K562 (cell line): Measurements from ENCODE around the gene TGFBR1. TPM values are rescaled to one million over a fixed set of nuclear protein-coding genes. Genes with fewer than 3 reads are reported as not detected.

Source experiments
- ATAC-seq: fragments of 200-7000 bp; cut with Tn5 transposase; 3 replicates; pipeline ENCODE4 v1.9.1; 2020; ENCODE audit warnings: moderate library complexity
- Bru-seq: library from RNA; stranded (reverse); fragments of 400-500 nt; gene quantifications from one replicate; lab custom pipeline; 2021; lab: Mats Ljungman, UMichigan
- BruChase-seq, 2 experiments: library from RNA; stranded (reverse); fragments of 400-500 nt; gene quantifications; one replicate each; lab custom pipeline; 2021; lab: Mats Ljungman, UMichigan
- BruUV-seq: library from RNA; stranded (reverse); fragments of 400-500 nt; replicated peaks from 2 replicates; lab custom pipeline; 2021; lab: Mats Ljungman, UMichigan
- CTCF ChIA-PET: fragments of 300-600 bp; formaldehyde crosslinking; extraction: SDS; loops from one replicate; lab custom pipeline; 2021; ENCODE audit warnings: low intra/inter-chr PET ratio; lab: Yijun Ruan, JAX
- POLR2A ChIA-PET: fragments of 300-600, 350-650 bp; sonication (Branson Sonifier 250); formaldehyde crosslinking; extraction: SDS; loops from one replicate; lab custom pipeline; 2021; ENCODE audit warnings: antibody characterized with exemption, inconsistent platforms; lab: Yijun Ruan, JAX
- DNase-seq, 4 experiments: peaks; one replicate each; pipeline versions ENCODE4 v3.0.0 to v3.0.0-alpha.2; 2011 to 2018; ENCODE audit warnings: low spot score in 3 of 4, mixed read lengths in 3 of 4; ENCODE audit errors: extremely low read depth in 1 of 4
- FAIRE-seq: peaks from 2 replicates; lab custom pipeline; 2011; peaks lifted over from hg19 to GRCh38; lab: Jason Lieb, UNC
- H2AFZ ChIP-seq: 2 replicates; pipeline ENCODE4 v1.6.0; 2011; ENCODE audit warnings: low read depth, low read length, control low read depth, inconsistent platforms
- H3K27ac ChIP-seq: fragments of 200-600 bp; 3 replicates; pipeline ENCODE4 v1.8.0; 2011; ENCODE audit warnings: low read depth, mild to moderate bottlenecking, control low read depth, inconsistent platforms, low read length, moderate library complexity, mixed read lengths; ENCODE audit errors: extremely low read depth
- H3K27me3 ChIP-seq, 2 experiments: fragments of 300-600 bp in 1 of 2; 2 replicates in 1 of 2; 3 replicates in 1 of 2; pipeline versions ENCODE4 v1.6.0 to v1.8.0; 2011; ENCODE audit warnings: inconsistent platforms in 2 of 2, low read length in 2 of 2, mild to moderate bottlenecking in 1 of 2, mixed read lengths in 1 of 2, moderate library complexity in 1 of 2; ENCODE audit not compliant: control insufficient read depth in 2 of 2, insufficient read depth in 2 of 2
- H3K36me3 ChIP-seq: fragments of 300-600 bp; 3 replicates; pipeline ENCODE4 v1.8.0; 2011; ENCODE audit warnings: mild to moderate bottlenecking, low read length, inconsistent platforms; ENCODE audit not compliant: control insufficient read depth, insufficient read depth
- H3K4me1 ChIP-seq, 2 experiments: fragments of 200-600 bp in 1 of 2; replicated peaks in 1 of 2; 2 replicates in 1 of 2; 3 replicates in 1 of 2; pipeline versions ENCODE4 v1.5.1 to v1.8.0; 2011; ENCODE audit warnings: inconsistent platforms in 2 of 2, low read length in 2 of 2, mild to moderate bottlenecking in 1 of 2, mixed read lengths in 1 of 2, moderate library complexity in 1 of 2; ENCODE audit not compliant: control insufficient read depth in 2 of 2, insufficient read depth in 2 of 2
- H3K4me2 ChIP-seq: 2 replicates; pipeline ENCODE4 v1.6.1; 2011; ENCODE audit warnings: low read length, control low read depth, inconsistent platforms, mixed read lengths; ENCODE audit not compliant: insufficient read depth
- H3K4me3 ChIP-seq: fragments of 200-600 bp; sonication (generic), shearing (Covaris generic); 2 replicates; pipeline ENCODE4 v1.5.1; 2016; ENCODE audit warnings: control low read depth, inconsistent platforms
- H3K79me2 ChIP-seq: fragments of 200-600 bp; 3 replicates; pipeline ENCODE4 v1.8.0; 2011; ENCODE audit warnings: low read length, inconsistent platforms; ENCODE audit not compliant: control insufficient read depth, insufficient read depth
- H3K9ac ChIP-seq, 2 experiments: 2 replicates each; pipeline versions ENCODE4 v1.6.0 to v1.6.1; 2011; ENCODE audit warnings: low read depth in 2 of 2, low read length in 2 of 2, control low read depth in 1 of 2, inconsistent platforms in 1 of 2, mild to moderate bottlenecking in 1 of 2, mixed read lengths in 1 of 2; ENCODE audit not compliant: insufficient read depth in 1 of 2
- H3K9me1 ChIP-seq: one replicate; pipeline ENCODE4 v1.6.0; 2011; ENCODE audit warnings: inconsistent platforms, mild to moderate bottlenecking, low read length, moderate library complexity; ENCODE audit not compliant: control insufficient read depth, insufficient read depth
- H3K9me3 ChIP-seq: replicated peaks from 2 replicates; pipeline ENCODE4 v1.5.1; 2011; ENCODE audit warnings: low read depth, low read length, inconsistent platforms; ENCODE audit not compliant: control insufficient read depth, insufficient read depth
- H4K20me1 ChIP-seq: replicated peaks from 2 replicates; pipeline ENCODE4 v1.6.1; 2011; ENCODE audit warnings: low read length, inconsistent platforms, mixed read lengths; ENCODE audit not compliant: control insufficient read depth, insufficient read depth
- GATA2 ChIP-seq: sonication (generic); formaldehyde crosslinking; IDR thresholded peaks from 2 replicates; pipeline ENCODE4 v1.4.0; 2020; ENCODE audit warnings: mild to moderate bottlenecking, missing genetic modification reagents
- GATAD2A ChIP-seq: fragments of 450-650 bp; IDR thresholded peaks from 2 replicates; pipeline ENCODE4 v1.6.1; 2017
- GATAD2B ChIP-seq: fragments of 450-650 bp; IDR thresholded peaks from 2 replicates; pipeline ENCODE4 v1.6.1; 2017; ENCODE audit warnings: mild to moderate bottlenecking, borderline replicate concordance
- HDAC1 ChIP-seq, 2 experiments: fragments of 450-650 bp; IDR thresholded peaks; 2 replicates each; pipeline ENCODE4 v1.6.1; 2016 to 2017; ENCODE audit warnings: inconsistent platforms in 1 of 2, mild to moderate bottlenecking in 1 of 2, moderate library complexity in 1 of 2
- NFXL1 ChIP-seq: fragments of 450-650 bp; formaldehyde crosslinking; IDR thresholded peaks from 2 replicates; pipeline ENCODE4 v1.4.0; 2021; ENCODE audit warnings: mild to moderate bottlenecking
- NR2C2 ChIP-seq, 2 experiments: fragments of 200-800 bp in 1 of 2; sonication (Bioruptor generic) in 1 of 2; sonication (generic) in 1 of 2; formaldehyde crosslinking in 1 of 2; IDR thresholded peaks; 2 replicates each; pipeline versions ENCODE4 v1.6.1 to v1.8.0; 2016 to 2022; ENCODE audit warnings: mild to moderate bottlenecking in 1 of 2, missing compliant biosample characterization in 1 of 2, missing genetic modification characterization in 1 of 2, missing genetic modification reagents in 1 of 2
- SP2 ChIP-seq: IDR thresholded peaks from 2 replicates; pipeline ENCODE4 v1.6.1; 2011; ENCODE audit warnings: mild to moderate bottlenecking, low read depth, low read length, moderate library complexity; ENCODE audit not compliant: poor library complexity, severe bottlenecking; ENCODE audit errors: extremely low read depth
- SRF ChIP-seq, 2 experiments: fragments of 250-450, 450-650 bp in 1 of 2; sonication (Bioruptor Pico) in 1 of 2; sonication (generic) in 1 of 2; formaldehyde crosslinking; IDR thresholded peaks; 2 replicates each; pipeline versions ENCODE4 v1.5.0 to v1.5.1; 2020 to 2022; ENCODE audit warnings: mild to moderate bottlenecking in 1 of 2, missing genetic modification reagents in 1 of 2
- YBX1 ChIP-seq: fragments of 450-650 bp; IDR thresholded peaks from 2 replicates; pipeline ENCODE4 v1.7.1; 2016; ENCODE audit warnings: mild to moderate bottlenecking
- ZFX ChIP-seq: sonication (generic); formaldehyde crosslinking; IDR thresholded peaks from 2 replicates; pipeline ENCODE4 v1.8.0; 2022; ENCODE audit warnings: mild to moderate bottlenecking, missing genetic modification reagents, moderate library complexity
- ZNF217 ChIP-seq: sonication (generic); formaldehyde crosslinking; IDR thresholded peaks from 2 replicates; pipeline ENCODE4 v1.8.0; 2022; ENCODE audit warnings: mild to moderate bottlenecking, missing genetic modification reagents
- ZNF592 ChIP-seq: fragments of 450-650 bp; IDR thresholded peaks from 2 replicates; pipeline ENCODE4 v1.6.1; 2017; ENCODE audit warnings: antibody characterized with exemption, mild to moderate bottlenecking
- WGBS: fragments of 100-300 bp; shearing (Covaris generic); methylation state at CpG from one replicate; pipeline ENCODE4 v1.1.6; 2016; ENCODE audit warnings: low coverage, mixed read lengths; ENCODE audit not compliant: insufficient coverage; ENCODE audit errors: missing lambda C conversion rate; 5-methylcytosine and 5-hydroxymethylcytosine counted together
- in situ Hi-C: fragments of 300-500 bp; cut with MboI; formaldehyde crosslinking; loops from 4 replicates; pipeline ENCODE4 v1.15.0; 2018; ENCODE audit warnings: inconsistent platforms, mixed read lengths
- intact Hi-C: fragments of 100-400 bp; cut with micrococcal nuclease; formaldehyde crosslinking; loops from 2 replicates; pipeline ENCODE4 v1.14.2; 2022
- long read RNA-seq, 3 experiments: library from polyadenylated mRNA in 2 of 3; library from RNA in 1 of 3; unstranded in 2 of 3; stranded (forward) in 1 of 3; transcript quantifications; one replicate each; pipeline ENCODE4 v2.0.0, GENCODE V29; 2019 to 2022
- polyA minus RNA-seq, 3 experiments: library from RNA; depleted of rRNA, polyadenylated mRNA; stranded (reverse); fragments of >200 nt; gene quantifications; 2 replicates each; pipeline ENCODE4 v1.2.3, GENCODE V29; 2011
- polyA plus RNA-seq, 8 experiments: library from polyadenylated mRNA; depleted of rRNA in 4 of 8; stranded (reverse) in 5 of 8; unstranded in 3 of 8; fragments of >200 nt; fragmentation: Nextera tagmentation in 2 of 8; fragmentation: Illumina TruSeq in 1 of 8; extraction: Ambion mirVana in 2 of 8; extraction: Trizol in 1 of 8; gene quantifications; 2 replicates each; pipeline versions ENCODE4 v1.2.1 to v1.2.3, GENCODE V29; 2011 to 2014; ENCODE audit warnings: inconsistent platforms in 1 of 8, missing spikeins in 1 of 8
- total RNA-seq, 7 experiments: library from RNA; depleted of rRNA in 6 of 7; stranded (reverse); fragments of >200 nt in 6 of 7; fragmentation: Illumina TruSeq in 2 of 7; extraction: Trizol in 2 of 7; gene quantifications; 2 replicates each; pipeline versions ENCODE4 v1.2.1 to v1.2.3, GENCODE V29; 2011 to 2021; ENCODE audit warnings: low replicate concordance in 1 of 7

TGFBR1 gene
- 128 and 138 TPM in 2 replicates for total RNA-seq (2011; cell fraction: chromatin; rRNA removed; ENCODE audit: low replicate concordance)
- 54.0 and 59.5 TPM in 2 replicates for total RNA-seq (2011; cell fraction: nucleolus; rRNA removed)
- total RNA-seq (2011; cell fraction: nucleoplasm; rRNA removed), result 105 and 166 TPM in 2 replicates
- total RNA-seq (2014; rRNA removed), result 22.0 and 23.8 TPM in 2 replicates
- total RNA-seq (2014; rRNA removed; fragmentation: Illumina TruSeq; extraction: Trizol), result 43.7 and 52.6 TPM in 2 replicates
- total RNA-seq (2015; rRNA removed; fragmentation: Illumina TruSeq; extraction: Trizol), result 39.6 and 42.7 TPM in 2 replicates
- total RNA-seq (2021), result 47.1 and 51.9 TPM in 2 replicates
- polyA plus RNA-seq (2011; rRNA removed), result 60.6 and 62.4 TPM in 2 replicates
- polyA plus RNA-seq (2011; cell fraction: cytosol; rRNA removed), result 26.0 and 33.7 TPM in 2 replicates
- 34.5 and 36.0 TPM in 2 replicates for polyA plus RNA-seq (2011; cell fraction: nucleus; rRNA removed)
- polyA plus RNA-seq (2012), result 21.8 and 26.0 TPM in 2 replicates
- 21.0 and 22.9 TPM in 2 replicates for polyA plus RNA-seq (2014; fragmentation: Illumina TruSeq; extraction: Trizol)
- polyA plus RNA-seq (2014; fragmentation: Nextera tagmentation; extraction: Ambion mirVana), result 10 to 100 TPM; 15.9 to 57.6 TPM
- polyA plus RNA-seq (2014; rRNA removed), result 14.0 and 15.5 TPM in 2 replicates
- 200 and 204 TPM in 2 replicates for polyA minus RNA-seq (2011; rRNA and poly(A)+ RNA removed)
- 71.2 and 76.9 TPM in 2 replicates for polyA minus RNA-seq (2011; cell fraction: cytosol; rRNA and poly(A)+ RNA removed)
- 21.1 and 40.8 TPM in 2 replicates for polyA minus RNA-seq (2011; cell fraction: nucleus; rRNA and poly(A)+ RNA removed)
- Bru-seq, nascent RNA, result percentile 94 among the genes with signal in this experiment
- BruChase-seq, experiment 1, labeled RNA remaining after a 2-hour chase, result percentile 92 among the genes with signal in this experiment
- BruChase-seq, experiment 2, labeled RNA remaining after a 6-hour chase, result percentile 92 among the genes with signal in this experiment
- long read RNA-seq, experiment 1, full-length matches to known transcripts, result 251 of 339 reads
- long read RNA-seq, experiment 1, partial matches to known transcripts, result 57 of 339 reads
- long read RNA-seq, experiment 1, other reads (novel, unspliced or antisense), result 31 of 339 reads
- long read RNA-seq, experiment 2, full-length matches to known transcripts, result 5 of 20 reads
- long read RNA-seq, experiment 2, partial matches to known transcripts, result 1 of 20 reads
- long read RNA-seq, experiment 2, other reads (novel, unspliced or antisense), result 14 of 20 reads
- long read RNA-seq, experiment 3, full-length matches to known transcripts, result 1 of 6 reads
- long read RNA-seq, experiment 3, partial matches to known transcripts, result 0 of 6 reads
- long read RNA-seq, experiment 3, other reads (novel, unspliced or antisense), result 5 of 6 reads

- H3K36me3 ChIP-seq, result peaks cover 2% of the 10 kb centered on the region; the same call in 1 of the 3 replicates
- H3K79me2 ChIP-seq, result peaks cover 43% of the 10 kb centered on the region
- no peaks in the 10 kb centered on the region for H3K9me3 ChIP-seq
- H3K4me2 ChIP-seq, result peak within 1 kb of the TSS; percentile 90
- POLR2A ChIA-PET, result interaction anchor here (0.6 to 4.5 kb wide), 13 partner anchors 9 to 863 kb away, joined by 3 to 40 read pairs (median 5); no protein-coding TSS in a partner anchor
- in situ Hi-C loops, result no loop called here
- intact Hi-C loops, result loop anchor here (2.0 to 5.0 kb wide), 2 partner anchors 32 to 47 kb away; no protein-coding TSS in a partner anchor
- FAIRE-seq (peak; percentile 26), ATAC-seq (peak; percentile 92), DNase-seq (peak; percentile 96 to 99 (median 99))
- peaks cover 22 to 38% of the 10 kb centered on the region in 2 experiments for H3K4me1 ChIP-seq
- H3K27me3 ChIP-seq, result no peaks in the 10 kb centered on the region
- peak within 1 kb of the TSS; percentile 75 for H3K27ac ChIP-seq
- no TSS peak for BruUV-seq
- H4K20me1 ChIP-seq, result no peaks in the 10 kb centered on the region
- H2AFZ ChIP-seq, result peak within 1 kb of the TSS; percentile 92
- WGBS, result 1% methylated on average over 36 of the region's 60 CpGs
- H3K9me1 ChIP-seq, result no peaks in the 10 kb centered on the region
- CTCF ChIA-PET, result interaction anchor here (0.6 to 1.2 kb wide), 2 partner anchors 104 to 265 kb away, joined by 3 to 7 read pairs; no protein-coding TSS in a partner anchor
- peak within 1 kb of the TSS; percentile 71 to 95 for H3K9ac ChIP-seq
- H3K4me3 ChIP-seq, result peak within 1 kb of the TSS; percentile 76
- TF ChIP-seq NFXL1 (CRISPR knock-in tag), result no peak
- TF ChIP-seq ZFX (CRISPR knock-in tag), result peak; percentile 59
- TF ChIP-seq YBX1, result no peak
- no peak for TF ChIP-seq SRF (CRISPR knock-in tag; IDR thresholded peaks at IDR 0.05)
- TF ChIP-seq GATAD2B, result peak; percentile 87
- TF ChIP-seq ZNF217 (CRISPR knock-in tag), result no peak
- TF ChIP-seq SP2, result peak; percentile 22
- TF ChIP-seq HDAC1 (IDR thresholded peaks at IDR 0.05), result peak in 1 of 2 experiments; percentile 78; a peak in 2 of 4 replicates
- TF ChIP-seq GATAD2A, result peak; percentile 40; the same call in 1 of the 2 replicates
- no peak for TF ChIP-seq GATA2 (CRISPR knock-in tag)
- no peak for TF ChIP-seq NR2C2 (CRISPR knock-in tag; IDR thresholded peaks at IDR 0.05)
- no peak for TF ChIP-seq NR2C2 (tag; IDR thresholded peaks at IDR 0.05)
- TF ChIP-seq ZNF592, result peak; percentile 74
These were observed at the start of gene TGFBR1 for GRCh38 chr9:99104459-99105151. Gene TGFBR1 (plus strand): TSS chr9:99105113. CDS start chr9:99105206, 93 bp downstream.
